Upper lobe of right lung (tissue), 1 donor: Measurements from ENCODE around the gene GEMIN4. TPM values are rescaled to one million over a fixed set of nuclear protein-coding genes. Genes with fewer than 3 reads are reported as not detected.

Experiments
- ATAC-seq: fragments of 200-7000 bp; cut with Tn5 transposase; one replicate; pipeline ENCODE4 v1.9.1; 2020; ENCODE audit warnings: mild to moderate bottlenecking, moderate library complexity
- DNase-seq: peaks from one replicate; pipeline ENCODE4 v3.0.0-alpha.2; 2020
- H3K27ac ChIP-seq: fragments of 200-600 bp; one replicate; pipeline ENCODE4 v1.8.0; 2022
- H3K27me3 ChIP-seq: fragments of 200-600 bp; one replicate; pipeline ENCODE4 v1.8.0; 2022; ENCODE audit warnings: mild to moderate bottlenecking
- H3K36me3 ChIP-seq: fragments of 200-600 bp; one replicate; pipeline ENCODE4 v1.8.0; 2022
- H3K4me1 ChIP-seq: fragments of 200-600 bp; one replicate; pipeline ENCODE4 v1.8.0; 2022
- H3K4me3 ChIP-seq: fragments of 200-600 bp; one replicate; pipeline ENCODE4 v1.8.0; 2022; ENCODE audit warnings: mild to moderate bottlenecking
- H3K9me3 ChIP-seq: fragments of 200-600 bp; one replicate; pipeline ENCODE4 v1.8.0; 2022
- intact Hi-C: fragments of 100-400 bp; cut with DNase I; formaldehyde crosslinking; loops from one replicate; pipeline ENCODE4 v1.11.0; 2022
- total RNA-seq: library from RNA; stranded (reverse); fragmentation: NEBNext Ultra II Directional; extraction: Animal tissue kit (Norgen Biotek cat#: 25700); gene quantifications from one replicate; pipeline ENCODE4 v1.2.1, GENCODE V29; 2021
- TF ChIP-seq, protein P1 (sequence below): fragments of 200-600 bp; IDR thresholded peaks from one replicate; pipeline ENCODE4 v1.8.0; 2022; ENCODE audit warnings: antibody characterized with exemption
- donor health status: DM: no; HTN: yes; CAD: no; lungs with severe emphysema.

The GEMIN4 gene
- total RNA-seq, 1 donor from 2014 or later, result 23.0 TPM

DNA sequence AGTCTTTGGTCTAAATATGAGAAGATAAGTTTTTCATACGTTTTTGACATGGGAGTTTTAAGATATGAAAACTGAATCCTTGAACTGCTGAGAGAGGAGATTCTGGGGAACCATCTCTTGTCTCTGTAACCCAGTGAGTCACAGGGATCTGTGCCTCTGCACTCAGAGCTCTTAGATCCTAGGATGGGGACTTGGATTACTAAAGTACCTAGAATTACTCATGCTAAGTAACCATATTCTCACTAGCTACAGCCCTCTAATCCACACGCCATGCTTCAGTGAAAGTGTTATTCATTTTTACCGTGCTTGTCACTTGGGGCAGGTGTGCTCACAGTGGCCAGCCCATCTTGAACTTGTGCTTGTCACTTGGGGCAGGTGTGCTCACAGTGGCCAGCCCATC lies 32.1 kb upstream of the GEMIN4 start:
- intact Hi-C loops, result no loop called here
- DNase-seq (no peak), ATAC-seq (no peak)

DNA sequence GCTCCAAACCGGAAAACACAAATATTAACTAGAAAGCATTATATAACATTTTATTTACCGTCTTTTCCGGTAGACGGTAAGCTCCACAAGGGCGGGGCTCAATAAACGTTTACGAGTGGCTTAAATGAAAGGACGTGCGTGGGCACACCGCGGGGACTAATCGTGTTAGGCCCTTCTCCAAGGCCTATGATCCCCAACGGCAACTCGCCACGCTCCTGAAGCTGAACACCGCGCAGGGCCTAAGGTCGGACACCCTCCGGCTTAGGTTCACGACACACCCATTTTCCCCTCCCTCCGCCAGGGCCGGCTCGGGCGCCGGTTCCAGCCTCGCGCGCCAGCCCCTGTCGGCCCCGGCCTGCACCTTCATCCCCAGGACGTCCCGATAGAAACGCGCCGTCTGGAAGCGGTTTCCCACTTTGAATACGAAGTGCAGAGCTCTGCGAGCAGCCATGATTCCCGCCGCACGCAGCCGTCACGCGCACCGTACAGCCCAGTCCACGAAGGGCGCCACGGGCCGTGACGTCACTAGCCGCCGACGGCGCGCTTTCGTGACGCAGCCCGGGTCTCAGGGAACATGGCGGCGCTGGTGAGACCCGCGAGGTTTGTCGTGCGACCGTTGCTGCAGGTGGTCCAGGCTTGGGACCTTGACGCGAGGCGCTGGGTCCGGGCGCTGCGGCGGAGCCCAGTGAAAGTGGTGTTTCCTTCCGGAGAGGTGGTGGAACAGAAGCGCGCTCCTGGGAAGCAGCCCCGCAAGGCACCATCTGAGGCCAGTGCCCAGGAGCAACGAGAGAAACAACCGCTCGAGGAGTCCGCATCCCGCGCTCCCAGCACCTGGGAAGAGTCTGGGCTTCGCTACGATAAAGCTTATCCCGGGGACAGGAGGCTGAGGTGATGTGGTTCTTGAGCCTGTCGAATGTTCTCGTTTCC lies 30.0 kb upstream of the GEMIN4 start, which contains the start of the genes GLOD4 and MRM3:
Gene GLOD4, minus strand, starts transcription at position 476 of the 927 bp plus-strand sequence. Its CDS starts 25 bp downstream, at position 451.
Gene MRM3, plus strand, starts transcription at position 549 of the 927 bp plus-strand sequence. Its CDS starts 26 bp downstream, at position 575.
- intact Hi-C loops, result no loop called here
- ATAC-seq, result peak; percentile 98
- Histone ChIP-seq H3K9me3 (no peaks in the 10 kb centered on the region), H3K27ac (peak within 1 kb of the TSS; percentile 90), H3K36me3 (peaks cover 20% of the 10 kb centered on the region), H3K27me3 (no peaks in the 10 kb centered on the region), H3K4me1 (peaks cover 23% of the 10 kb centered on the region), H3K4me3 (peak within 1 kb of the TSS; percentile 99)
- TF ChIP-seq, protein P1, sequence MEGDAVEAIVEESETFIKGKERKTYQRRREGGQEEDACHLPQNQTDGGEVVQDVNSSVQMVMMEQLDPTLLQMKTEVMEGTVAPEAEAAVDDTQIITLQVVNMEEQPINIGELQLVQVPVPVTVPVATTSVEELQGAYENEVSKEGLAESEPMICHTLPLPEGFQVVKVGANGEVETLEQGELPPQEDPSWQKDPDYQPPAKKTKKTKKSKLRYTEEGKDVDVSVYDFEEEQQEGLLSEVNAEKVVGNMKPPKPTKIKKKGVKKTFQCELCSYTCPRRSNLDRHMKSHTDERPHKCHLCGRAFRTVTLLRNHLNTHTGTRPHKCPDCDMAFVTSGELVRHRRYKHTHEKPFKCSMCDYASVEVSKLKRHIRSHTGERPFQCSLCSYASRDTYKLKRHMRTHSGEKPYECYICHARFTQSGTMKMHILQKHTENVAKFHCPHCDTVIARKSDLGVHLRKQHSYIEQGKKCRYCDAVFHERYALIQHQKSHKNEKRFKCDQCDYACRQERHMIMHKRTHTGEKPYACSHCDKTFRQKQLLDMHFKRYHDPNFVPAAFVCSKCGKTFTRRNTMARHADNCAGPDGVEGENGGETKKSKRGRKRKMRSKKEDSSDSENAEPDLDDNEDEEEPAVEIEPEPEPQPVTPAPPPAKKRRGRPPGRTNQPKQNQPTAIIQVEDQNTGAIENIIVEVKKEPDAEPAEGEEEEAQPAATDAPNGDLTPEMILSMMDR, result peak; percentile 11
- DNase-seq, result peak; percentile 97

More for the DNA sequence above, 32.1 kb upstream of the GEMIN4 start:
- TF ChIP-seq, protein P1, result no peak
- peaks cover 22% of the 10 kb centered on the region for H3K36me3 ChIP-seq
- H3K4me3 ChIP-seq, result no peak overlapping the region
- no peak overlapping the region for H3K27ac ChIP-seq
- no peaks in the 10 kb centered on the region for H3K9me3 ChIP-seq
- H3K27me3 ChIP-seq, result no peaks in the 10 kb centered on the region
- peaks cover 23% of the 10 kb centered on the region for H3K4me1 ChIP-seq

DNA sequence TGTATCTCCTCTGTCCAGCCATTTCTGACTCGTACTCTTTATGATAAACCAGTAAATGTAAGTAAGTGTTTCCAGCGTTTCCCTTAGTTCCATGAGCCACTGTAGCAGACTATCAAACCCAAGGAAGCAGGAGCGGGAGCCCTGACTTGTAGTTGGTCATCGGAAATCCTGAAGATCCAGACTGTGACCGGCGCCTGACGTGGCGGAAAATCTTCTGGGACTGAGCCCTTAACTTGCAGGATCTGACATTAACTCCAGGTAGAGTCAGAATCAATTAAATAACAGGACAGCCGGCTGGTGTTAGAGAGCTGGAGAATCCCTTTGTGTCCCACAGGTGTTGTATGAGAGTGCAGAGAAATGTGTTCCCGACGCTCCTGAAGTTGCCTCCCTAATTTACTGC lies 26.0 kb upstream of the GEMIN4 start:
- ATAC-seq (no peak), DNase-seq (no peak)
- Histone ChIP-seq H3K4me1 (peaks cover 9% of the 10 kb centered on the region), H3K27ac (no peak overlapping the region), H3K36me3 (peaks cover 55% of the 10 kb centered on the region), H3K9me3 (no peaks in the 10 kb centered on the region), H3K4me3 (no peak overlapping the region), H3K27me3 (no peaks in the 10 kb centered on the region)
- TF ChIP-seq, protein P1, result no peak
- intact Hi-C loops, result no loop called here

- TF ChIP-seq, protein P1, result no peak
- H3K36me3 ChIP-seq, result peaks cover 92% of the 10 kb centered on the region
These were observed 22.2 kb upstream of the GEMIN4 start for GRCh38 chr17:774313-774584.

DNA sequence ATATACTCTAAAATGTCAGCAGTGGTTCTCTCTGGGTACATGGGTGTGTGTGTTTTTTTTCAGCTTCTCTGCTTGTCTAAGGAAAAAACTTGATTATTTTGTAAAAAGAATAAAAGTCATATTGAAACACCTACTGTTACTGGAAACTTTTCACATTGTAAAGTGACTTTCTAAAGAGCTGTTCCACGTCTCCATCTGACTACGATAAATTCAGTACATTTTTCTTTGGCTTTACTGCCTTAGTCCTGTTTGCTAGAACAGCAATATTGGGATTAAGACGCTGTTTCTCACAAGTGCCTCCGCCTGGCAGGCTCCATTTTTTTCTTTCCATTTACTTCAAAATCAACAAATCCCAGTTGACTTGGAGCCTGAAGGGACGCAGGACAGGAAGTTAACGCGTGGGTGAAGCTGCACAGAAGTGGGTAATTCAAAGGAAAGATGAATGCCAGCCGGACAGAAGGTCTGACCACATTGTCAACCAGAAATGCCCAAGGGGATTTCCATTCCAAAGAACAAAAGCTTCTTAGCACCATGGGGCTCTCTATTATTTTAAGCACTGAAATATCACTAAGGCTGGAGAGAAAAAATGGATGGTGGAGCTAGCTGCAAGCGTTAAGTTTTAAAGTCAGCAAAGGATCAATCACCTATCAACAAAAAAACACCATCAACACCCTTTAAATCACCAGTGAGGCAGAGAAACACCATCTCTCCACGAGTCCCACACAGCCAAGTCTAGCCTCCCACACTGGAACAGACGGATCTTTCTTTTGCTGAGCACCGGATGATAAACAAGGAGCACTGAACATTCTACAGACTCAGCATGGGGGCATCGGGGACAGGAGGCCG lies 21.6 kb upstream of the GEMIN4 start:
- TF ChIP-seq, protein P1, result no peak
- DNase-seq, result no peak
- Histone ChIP-seq H3K9me3 (no peaks in the 10 kb centered on the region), H3K4me1 (no peaks in the 10 kb centered on the region), H3K27me3 (no peaks in the 10 kb centered on the region), H3K36me3 (peaks cover 92% of the 10 kb centered on the region), H3K27ac (no peak overlapping the region), H3K4me3 (no peak overlapping the region)
- intact Hi-C loops, result no loop called here
- ATAC-seq, result no peak

More at GRCh38 chr17:774313-774584, 22.2 kb upstream of the GEMIN4 start:
- ATAC-seq (no peak), DNase-seq (no peak)
- Histone ChIP-seq H3K27ac (no peak overlapping the region), H3K27me3 (no peaks in the 10 kb centered on the region), H3K4me1 (no peaks in the 10 kb centered on the region), H3K4me3 (no peak overlapping the region), H3K9me3 (no peaks in the 10 kb centered on the region)
- intact Hi-C loops, result no loop called here
